HepG2 (cell line): ENCODE measurements around the gene DCAF7. TPM values are rescaled to one million over a fixed set of nuclear protein-coding genes. Genes with fewer than 3 reads are reported as not detected.
A peak's percentile ranks its signal among the peaks of the same experiment; 100 is the strongest.

ENCODE experiments used
- ATAC-seq: fragments of 200-7000 bp; cut with Tn5 transposase; 3 replicates; pipeline ENCODE4 v1.9.1; 2020; ENCODE audit warnings: mild to moderate bottlenecking, moderate library complexity
- BruUV-seq: library from RNA; stranded (reverse); fragments of 400-500 nt; replicated peaks from 2 replicates; lab custom pipeline; 2021; lab: Mats Ljungman, UMichigan
- CTCF ChIA-PET: fragments of 300-600 bp; formaldehyde crosslinking; extraction: SDS; loops from one replicate; lab custom pipeline; 2021; ENCODE audit warnings: low total read pairs, inconsistent platforms, low intra/inter-chr PET ratio; lab: Yijun Ruan, JAX
- POLR2A ChIA-PET: fragments of 350-600 bp; sonication (Branson Sonifier 250); formaldehyde crosslinking; loops from one replicate; lab custom pipeline; 2020; ENCODE audit warnings: antibody characterized with exemption, inconsistent platforms; lab: Yijun Ruan, JAX
- DNase-seq: peaks from one replicate; pipeline ENCODE4 v3.0.0-alpha.2; 2015; ENCODE audit warnings: low spot score
- FAIRE-seq: peaks from 3 replicates; lab custom pipeline; 2011; peaks lifted over from hg19 to GRCh38; lab: Jason Lieb, UNC
- H2AFZ ChIP-seq: one replicate; pipeline ENCODE4 v1.6.1; 2011; ENCODE audit warnings: low read length, inconsistent platforms
- H3K27ac ChIP-seq: fragments of 300-600 bp; 3 replicates; pipeline ENCODE4 v1.8.0; 2011; ENCODE audit warnings: mixed run types, mild to moderate bottlenecking, mixed read lengths, low read length, inconsistent platforms; ENCODE audit not compliant: insufficient read depth; ENCODE audit errors: extremely low read length
- H3K27me3 ChIP-seq, 2 experiments: fragments of 200-600 bp in 1 of 2; 2 replicates in 1 of 2; 3 replicates in 1 of 2; pipeline versions ENCODE4 v1.6.0 to v1.8.0; 2011; ENCODE audit warnings: low read length in 2 of 2, mild to moderate bottlenecking in 2 of 2, moderate library complexity in 2 of 2, inconsistent platforms in 1 of 2; ENCODE audit not compliant: insufficient read depth in 2 of 2, control insufficient read depth in 1 of 2
- H3K36me3 ChIP-seq, 2 experiments: fragments of 200-600 bp in 1 of 2; replicated peaks in 1 of 2; 2 replicates in 1 of 2; 3 replicates in 1 of 2; pipeline versions ENCODE4 v1.5.1 to v1.8.0; 2011; ENCODE audit warnings: low read length in 2 of 2, inconsistent platforms in 1 of 2; ENCODE audit not compliant: insufficient read depth in 2 of 2, control insufficient read depth in 1 of 2
- H3K4me1 ChIP-seq: 2 replicates; pipeline ENCODE4 v1.5.1; 2012; ENCODE audit warnings: low read length, inconsistent platforms; ENCODE audit not compliant: insufficient read depth
- H3K4me2 ChIP-seq: 2 replicates; pipeline ENCODE4 v1.6.0; 2011; ENCODE audit warnings: low read depth, low read length, inconsistent platforms
- H3K4me3 ChIP-seq, 3 experiments: fragments of 200-600 bp in 1 of 3; sonication (generic), shearing (Covaris generic) in 1 of 3; replicated peaks in 1 of 3; 2 replicates each; pipeline ENCODE4 v1.5.1; 2011 to 2016; ENCODE audit warnings: low read length in 3 of 3, inconsistent platforms in 2 of 3, low read depth in 2 of 3, mild to moderate bottlenecking in 2 of 3, control low read depth in 1 of 3, mixed read lengths in 1 of 3; ENCODE audit not compliant: insufficient read depth in 1 of 3
- H3K79me2 ChIP-seq: one replicate; pipeline ENCODE4 v1.6.1; 2011; ENCODE audit warnings: low read length, inconsistent platforms; ENCODE audit not compliant: insufficient read depth
- H3K9ac ChIP-seq: 2 replicates; pipeline ENCODE4 v1.6.0; 2011; ENCODE audit warnings: mild to moderate bottlenecking, low read depth, low read length, inconsistent platforms; ENCODE audit not compliant: insufficient read depth
- H3K9me3 ChIP-seq: 2 replicates; pipeline ENCODE4 v1.5.1; 2012; ENCODE audit warnings: mild to moderate bottlenecking, low read length
- H4K20me1 ChIP-seq: 2 replicates; pipeline ENCODE4 v1.6.0; 2011; ENCODE audit warnings: inconsistent platforms, mild to moderate bottlenecking, low read length, moderate library complexity; ENCODE audit not compliant: insufficient read depth
- ATM ChIP-seq: fragments of 450-650 bp; IDR thresholded peaks from 2 replicates; pipeline ENCODE4 v1.7.1; 2017; ENCODE audit warnings: mild to moderate bottlenecking, borderline replicate concordance
- BRCA1 ChIP-seq: sonication (generic); formaldehyde crosslinking; IDR thresholded peaks from 2 replicates; pipeline ENCODE4 v1.4.0; 2020; ENCODE audit warnings: missing genetic modification reagents
- DPF2 ChIP-seq: sonication (generic); formaldehyde crosslinking; IDR thresholded peaks from 2 replicates; pipeline ENCODE4 v1.4.0; 2020; ENCODE audit warnings: mild to moderate bottlenecking, low read depth, missing genetic modification reagents, borderline replicate concordance
- GABPB1 ChIP-seq: IDR thresholded peaks from 2 replicates; pipeline ENCODE4 v1.6.1; 2016; ENCODE audit warnings: mild to moderate bottlenecking, missing genetic modification reagents, moderate library complexity, missing compliant biosample characterization
- LCORL ChIP-seq, 2 experiments: fragments of 450-650 bp in 1 of 2; sonication (generic) in 1 of 2; formaldehyde crosslinking in 1 of 2; IDR thresholded peaks; 2 replicates each; pipeline versions ENCODE4 v1.5.0 to v1.6.1; 2017 to 2020; ENCODE audit warnings: antibody characterized with exemption in 1 of 2, missing genetic modification reagents in 1 of 2
- MEIS1 ChIP-seq: sonication (generic); formaldehyde crosslinking; IDR thresholded peaks from 2 replicates; pipeline ENCODE4 v1.9.0; 2021; ENCODE audit warnings: mild to moderate bottlenecking, missing genetic modification reagents, moderate library complexity, borderline replicate concordance
- NAIF1 ChIP-seq: sonication (generic); formaldehyde crosslinking; IDR thresholded peaks from 2 replicates; pipeline ENCODE4 v1.5.0; 2020; ENCODE audit warnings: mild to moderate bottlenecking, missing genetic modification reagents, borderline replicate concordance
- POLR2A ChIP-seq, 2 experiments: IDR thresholded peaks; 2 replicates each; pipeline ENCODE4 v1.6.1; 2011; ENCODE audit warnings: low read depth in 2 of 2, low read length in 2 of 2, mild to moderate bottlenecking in 1 of 2, moderate library complexity in 1 of 2; ENCODE audit not compliant: insufficient read depth in 1 of 2
- RAD51 ChIP-seq: fragments of 450-650 bp; IDR thresholded peaks from 2 replicates; pipeline ENCODE4 v1.6.1; 2016; ENCODE audit warnings: borderline replicate concordance
- TFE3 ChIP-seq: IDR thresholded peaks from 2 replicates; pipeline ENCODE4 v1.6.1; 2016
- TGIF2 ChIP-seq: IDR thresholded peaks from 2 replicates; pipeline ENCODE4 v1.6.1; 2016; ENCODE audit warnings: control low read depth, missing compliant biosample characterization
- ZC3H4 ChIP-seq: sonication (generic); formaldehyde crosslinking; IDR thresholded peaks from 2 replicates; pipeline ENCODE4 v1.4.0; 2020; ENCODE audit warnings: missing genetic modification reagents, borderline replicate concordance
- ZFY ChIP-seq: sonication (generic); formaldehyde crosslinking; IDR thresholded peaks from 2 replicates; pipeline ENCODE4 v1.4.0; 2020; ENCODE audit warnings: missing genetic modification reagents
- ZKSCAN8 ChIP-seq: IDR thresholded peaks from 2 replicates; pipeline ENCODE4 v1.6.1; 2016; ENCODE audit warnings: borderline replicate concordance, missing genetic modification reagents, missing compliant biosample characterization
- ZNF747 ChIP-seq: sonication (generic); formaldehyde crosslinking; IDR thresholded peaks from 2 replicates; pipeline ENCODE4 v1.8.1; 2023; ENCODE audit warnings: missing genetic modification reagents, mild to moderate bottlenecking, borderline replicate concordance
- ZNF800 ChIP-seq: sonication (generic); formaldehyde crosslinking; IDR thresholded peaks from 2 replicates; pipeline ENCODE4 v1.4.0; 2020; ENCODE audit warnings: missing genetic modification reagents
- ZSCAN29 ChIP-seq: sonication (generic); formaldehyde crosslinking; conservative IDR thresholded peaks from 2 replicates; pipeline ENCODE4 v1.4.0; 2020; ENCODE audit warnings: mild to moderate bottlenecking, missing genetic modification reagents
- WGBS: methylation state at CpG from one replicate; pipeline ENCODE4 v1.1.6; 2017; ENCODE audit warnings: low lambda C conversion rate; 5-methylcytosine and 5-hydroxymethylcytosine counted together
- in situ Hi-C: cut with HindIII; loops from 2 replicates; pipeline ENCODE4 v1.10.0; 2017; ENCODE audit warnings: low pct_unique_long_range_greater_than_20kb; ENCODE audit not compliant: extremely low pct_ligation_motif_present
- intact Hi-C: fragments of 100-400 bp; cut with micrococcal nuclease; formaldehyde crosslinking; loops from one replicate; pipeline ENCODE4 v1.10.0; 2022; ENCODE audit not compliant: unreplicated experiment
- polyA plus RNA-seq, 8 experiments: library from polyadenylated mRNA; depleted of rRNA in 3 of 8; stranded (reverse) in 7 of 8; unstranded in 1 of 8; fragments of >200 nt; fragmentation: Illumina TruSeq in 4 of 8; extraction: Trizol in 4 of 8; gene quantifications; 2 replicates each; pipeline versions ENCODE4 v1.2.1 to v1.2.3, GENCODE V29; 2011 to 2016; ENCODE audit warnings: low read depth in 4 of 8, missing spikeins in 1 of 8, mixed read lengths in 1 of 8; ENCODE audit not compliant: insufficient read depth in 1 of 8
- total RNA-seq, 5 experiments: library from RNA; depleted of rRNA; stranded (reverse); fragments of >200 nt; fragmentation: Illumina TruSeq; extraction: Trizol; gene quantifications; 2 replicates each; pipeline ENCODE4 v1.2.3, GENCODE V29; 2016; ENCODE audit warnings: low read depth in 1 of 5

Gene DCAF7
- total and polyA plus RNA-seq, 2 of the 13 experiments (the other 11 are each of a cell fraction or from before 2014, with no cell fraction given): 55.2 to 73.4 TPM

GRCh38 chr17:63519116-63519881, 31.0 kb upstream of the DCAF7 start (continued):
- TF ChIP-seq ZC3H4 (CRISPR knock-in tag) (no peak), ZKSCAN8 (CRISPR knock-in tag) (no peak), BRCA1 (CRISPR knock-in tag) (no peak)

GRCh38 chr17:63519972-63520882, 30.1 kb upstream of the DCAF7 start:
- POLR2A ChIA-PET: interaction anchor here (1.0 to 1.4 kb wide), 6 partner anchors 11 to 88 kb away, joined by 4 to 18 read pairs (median 6); partner anchors contain the start of genes DCAF7 and TACO1
- Histone ChIP-seq H4K20me1 (no peaks in the 10 kb centered on the region; the same call in 1 of the 2 replicates), H3K79me2 (no peaks in the 10 kb centered on the region), H3K4me3 (peak overlapping the region in 1 of 3 experiments; percentile 47; a peak in 2 of 6 replicates), H2AFZ (no peak overlapping the region), H3K36me3 (no peaks in the 10 kb centered on the region), H3K9ac (peak overlapping the region; percentile 30), H3K9me3 (no peaks in the 10 kb centered on the region), H3K27me3 (peaks cover 7 to 55% of the 10 kb centered on the region in 2 experiments; a peak in 4 of 5 replicates), H3K4me2 (peak overlapping the region; percentile 74), H3K4me1 (peaks cover 79% of the 10 kb centered on the region), H3K27ac (peak overlapping the region; percentile 71)
- 1% methylated on average over 5 of the region's 5 CpGs for WGBS
- BruUV-seq: no TSS peak
- FAIRE-seq (peak; percentile 99), ATAC-seq (peak; percentile 84), DNase-seq (peak; percentile 96)
- intact Hi-C loops (loop anchor here (1.0 to 5.0 kb wide), 2 partner anchors 30 to 57 kb away; partner anchors contain the start of gene DCAF7), in situ Hi-C loops (no loop called here)
- CTCF ChIA-PET: no interaction called here
- TF ChIP-seq MEIS1 (CRISPR knock-in tag) (no peak), ATM (no peak), LCORL (IDR thresholded peaks at IDR 0.05) (peak; percentile 33; the same call in 1 of the 2 replicates), LCORL (CRISPR knock-in tag; IDR thresholded peaks at IDR 0.05) (peak; percentile 97), ZSCAN29 (CRISPR knock-in tag) (0 out of 2 replicates have a peak, but pooled peaks have one; percentile 25), DPF2 (CRISPR knock-in tag) (peak; percentile 84), TGIF2 (CRISPR knock-in tag) (peak; percentile 51; the same call in 1 of the 2 replicates), POLR2A (IDR thresholded peaks at IDR 0.05; ENCODE audit: insufficient read depth in 1 of 2, low read depth in 2 of 2, low read length in 2 of 2) (peak in 1 of 2 experiments; percentile 24; a peak in 2 of 4 replicates), GABPB1 (CRISPR knock-in tag) (peak; percentile 53), TFE3 (peak; percentile 70; the same call in 1 of the 2 replicates), ZFY (CRISPR knock-in tag) (peak; percentile 46), NAIF1 (CRISPR knock-in tag) (no peak), ZNF747 (peak; percentile 80; the same call in 1 of the 2 replicates), ZNF800 (CRISPR knock-in tag) (no peak), RAD51 (no peak)
